ENCODE measurements around the gene PHC2.

Gene PHC2, protein sequence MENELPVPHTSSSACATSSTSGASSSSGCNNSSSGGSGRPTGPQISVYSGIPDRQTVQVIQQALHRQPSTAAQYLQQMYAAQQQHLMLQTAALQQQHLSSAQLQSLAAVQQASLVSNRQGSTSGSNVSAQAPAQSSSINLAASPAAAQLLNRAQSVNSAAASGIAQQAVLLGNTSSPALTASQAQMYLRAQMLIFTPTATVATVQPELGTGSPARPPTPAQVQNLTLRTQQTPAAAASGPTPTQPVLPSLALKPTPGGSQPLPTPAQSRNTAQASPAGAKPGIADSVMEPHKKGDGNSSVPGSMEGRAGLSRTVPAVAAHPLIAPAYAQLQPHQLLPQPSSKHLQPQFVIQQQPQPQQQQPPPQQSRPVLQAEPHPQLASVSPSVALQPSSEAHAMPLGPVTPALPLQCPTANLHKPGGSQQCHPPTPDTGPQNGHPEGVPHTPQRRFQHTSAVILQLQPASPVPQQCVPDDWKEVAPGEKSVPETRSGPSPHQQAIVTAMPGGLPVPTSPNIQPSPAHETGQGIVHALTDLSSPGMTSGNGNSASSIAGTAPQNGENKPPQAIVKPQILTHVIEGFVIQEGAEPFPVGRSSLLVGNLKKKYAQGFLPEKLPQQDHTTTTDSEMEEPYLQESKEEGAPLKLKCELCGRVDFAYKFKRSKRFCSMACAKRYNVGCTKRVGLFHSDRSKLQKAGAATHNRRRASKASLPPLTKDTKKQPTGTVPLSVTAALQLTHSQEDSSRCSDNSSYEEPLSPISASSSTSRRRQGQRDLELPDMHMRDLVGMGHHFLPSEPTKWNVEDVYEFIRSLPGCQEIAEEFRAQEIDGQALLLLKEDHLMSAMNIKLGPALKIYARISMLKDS

DNA sequence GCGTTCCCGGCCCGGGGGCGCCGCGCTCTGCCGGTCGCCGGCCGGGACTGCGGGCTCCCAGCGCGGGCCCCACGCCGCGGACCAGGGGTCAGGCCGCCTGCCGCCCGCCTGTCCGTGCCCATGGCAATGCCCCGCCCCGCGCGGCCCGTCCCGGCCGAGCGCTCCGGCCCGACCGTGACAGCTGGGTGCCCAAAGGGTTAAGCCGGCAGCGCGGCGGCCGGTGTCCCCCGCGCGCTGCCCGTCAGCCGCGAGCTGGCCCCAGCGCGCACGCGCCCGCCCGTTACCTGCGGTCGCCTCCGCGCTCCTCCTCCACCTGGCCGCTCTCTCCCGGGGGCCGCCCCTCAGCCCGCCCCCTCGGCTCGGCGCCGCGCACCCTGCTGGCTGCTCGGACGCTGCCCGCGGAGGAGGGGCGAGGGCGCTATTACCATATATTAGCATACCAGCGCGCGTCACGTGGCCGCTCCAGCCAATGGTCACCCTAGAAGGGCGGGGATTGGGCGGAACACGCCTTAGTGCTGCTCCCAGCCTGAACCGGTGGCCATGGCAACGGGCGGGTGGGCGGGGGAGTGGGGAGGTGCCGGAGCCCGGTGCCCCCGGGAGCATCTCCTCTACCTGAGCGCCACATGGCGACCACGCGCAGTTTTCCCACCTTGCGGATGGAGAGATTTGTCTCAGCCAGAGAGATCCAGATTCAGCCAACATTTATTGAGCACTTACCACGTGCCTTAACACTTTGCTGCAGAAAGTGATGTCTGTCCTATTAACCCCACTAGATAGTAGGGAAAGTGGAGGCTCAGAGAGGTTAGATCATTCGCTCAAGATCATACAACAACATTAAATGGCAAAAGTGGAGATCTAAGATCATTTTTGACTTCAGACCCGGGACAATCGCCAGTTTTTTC is at the start of gene PHC2:
Gene PHC2, minus strand, starts transcription at position 404 of the 902 bp plus-strand sequence. CDS start 55,556 bp downstream, outside the sequence.
- DNase-seq = peak; percentile 89

DNA sequence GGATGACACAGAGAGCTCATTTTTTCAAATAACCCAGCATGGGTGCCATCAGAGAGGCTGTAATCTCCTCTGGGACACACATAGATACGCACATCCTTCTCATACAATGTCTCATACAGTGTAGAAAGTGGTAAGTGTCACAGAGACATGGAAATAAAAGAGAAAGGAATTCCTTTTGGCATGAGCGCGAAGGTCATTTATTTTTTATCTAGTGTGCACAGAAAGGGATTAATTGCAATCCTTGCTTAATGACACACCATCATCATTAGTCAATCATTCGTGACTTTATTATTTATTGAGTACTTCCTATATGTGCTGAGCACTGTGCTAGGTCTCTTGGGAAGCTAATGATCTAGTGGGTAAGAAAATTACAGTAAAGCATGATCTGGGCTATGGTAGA is 46.6 kb upstream of the PHC2 start:
- no peak for DNase-seq

DNA sequence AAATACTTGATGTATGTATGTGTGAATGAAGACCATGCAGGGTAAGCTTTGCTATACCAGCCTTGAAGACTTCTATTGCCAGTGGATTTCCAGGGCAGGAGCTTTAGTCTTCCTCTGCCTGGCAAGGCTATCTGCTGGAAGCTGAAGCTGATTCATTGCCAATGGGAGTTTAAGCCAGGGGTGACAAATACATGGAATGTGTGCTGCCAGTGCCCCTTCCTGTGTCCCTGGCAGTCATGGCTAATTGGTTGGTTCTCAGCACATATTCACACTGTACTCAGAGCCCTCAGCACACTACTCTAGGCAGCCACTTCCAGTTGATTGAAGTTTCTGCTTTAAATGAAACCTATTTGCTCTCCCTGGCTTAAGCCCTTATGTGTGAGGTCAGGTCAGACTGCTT is 43.0 kb upstream of the PHC2 start:
- DNase-seq = no peak

DNA sequence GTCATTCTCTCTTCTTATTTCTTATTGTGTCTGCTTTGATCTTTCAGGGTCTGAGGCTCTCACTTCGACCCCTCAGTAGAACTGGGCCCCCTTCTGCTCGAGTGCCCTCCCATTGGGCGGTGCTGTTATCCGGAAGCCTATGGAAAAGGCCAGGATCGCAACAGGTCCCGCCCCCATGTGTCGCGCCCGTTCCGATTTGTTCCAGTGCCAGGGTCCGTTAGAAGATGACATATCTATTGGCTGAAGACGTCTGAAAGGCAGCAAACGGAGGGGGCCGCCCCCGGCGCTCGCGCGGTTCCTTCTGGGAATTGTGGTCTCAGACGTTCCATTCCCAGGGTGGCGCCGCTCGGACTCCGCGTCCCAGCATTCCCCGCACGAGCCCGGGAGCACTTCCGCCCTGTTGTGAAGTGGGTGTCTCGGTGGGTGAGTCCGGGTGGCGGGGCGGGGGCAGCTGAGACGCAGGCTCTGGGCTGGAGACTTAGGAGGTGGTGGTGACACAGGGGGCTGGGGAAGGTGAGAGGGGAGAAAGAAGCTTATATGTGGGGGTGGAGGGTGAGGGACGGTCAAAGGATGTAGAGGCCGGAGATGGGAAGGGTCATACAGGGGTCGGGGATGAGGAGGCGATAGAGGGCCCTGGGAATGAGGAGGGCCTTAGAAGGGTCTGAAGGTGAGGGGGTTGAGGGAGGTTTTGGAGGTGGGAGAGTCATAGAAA is 41.5 kb upstream of the PHC2 start, which contains the start of gene ZSCAN20:
Gene ZSCAN20, plus strand, starts transcription at position 377 of the 712 bp plus-strand sequence. CDS start 6,644 bp downstream, outside the sequence.
- peak; percentile 96 for DNase-seq

DNA sequence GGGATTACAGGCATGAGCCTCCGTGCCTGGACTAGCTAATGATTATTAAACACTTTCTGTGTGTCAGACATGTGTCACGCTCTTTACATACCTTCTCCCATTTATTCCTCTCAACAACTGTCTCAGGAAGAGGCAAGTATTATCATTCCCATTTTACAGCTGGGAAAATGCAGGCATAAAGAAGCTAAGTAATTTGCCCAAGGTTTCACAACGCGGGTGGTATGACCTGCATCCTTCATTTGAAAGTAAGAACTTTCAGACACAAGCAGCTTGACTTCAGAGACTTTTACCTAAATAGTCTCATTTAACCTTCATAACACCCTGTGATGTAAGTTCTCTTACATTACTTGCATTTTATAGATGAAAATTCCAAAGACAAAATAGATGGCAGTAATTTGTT is 40.5 kb upstream of the PHC2 start:
- no peak for DNase-seq

DNA sequence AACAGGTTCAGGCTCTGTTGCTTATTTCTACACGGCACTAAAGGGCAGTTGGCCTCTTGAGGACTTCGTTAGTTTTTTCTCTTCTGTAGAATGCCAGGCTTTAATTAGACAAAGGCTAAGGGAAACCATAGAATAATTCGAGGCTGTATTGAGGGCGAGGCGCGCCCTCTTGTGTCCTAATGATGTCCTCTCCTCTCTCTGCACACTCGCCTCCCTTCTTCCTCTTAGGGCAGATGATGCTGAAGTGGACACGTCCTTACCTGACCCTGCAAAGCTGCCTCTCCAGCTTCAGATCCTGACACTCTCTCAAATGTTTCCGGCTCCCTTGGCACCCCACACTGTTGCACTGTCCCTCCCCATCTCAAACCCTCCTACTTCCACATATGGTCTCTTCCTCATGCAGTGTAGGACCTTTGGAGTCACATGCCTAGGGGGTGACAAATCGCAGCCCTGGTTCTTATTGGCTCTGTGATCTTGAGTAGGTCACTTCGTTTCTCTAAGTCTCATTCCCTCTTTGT is 39.7 kb upstream of the PHC2 start:
- DNase-seq = peak; percentile 82

DNA sequence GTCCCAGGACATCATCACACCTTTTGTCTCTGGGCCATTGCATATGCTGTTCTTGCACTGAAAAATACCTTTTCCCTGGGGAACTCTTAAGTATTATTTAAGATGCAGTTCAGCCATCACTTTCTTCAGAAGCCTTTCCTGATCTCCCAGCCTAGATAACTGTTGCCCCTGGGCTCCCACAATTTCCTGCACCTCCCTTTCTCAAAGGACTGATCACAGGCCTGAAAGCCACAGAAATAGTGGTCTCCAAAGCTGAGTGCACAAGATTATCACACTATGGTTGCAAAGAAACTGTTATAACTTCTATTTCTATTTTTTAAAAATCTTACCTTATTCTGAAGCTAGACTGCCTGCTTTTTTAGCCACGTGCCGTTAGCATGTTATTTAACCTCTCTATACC is 38.8 kb upstream of the PHC2 start:
- DNase-seq = no peak

DNA sequence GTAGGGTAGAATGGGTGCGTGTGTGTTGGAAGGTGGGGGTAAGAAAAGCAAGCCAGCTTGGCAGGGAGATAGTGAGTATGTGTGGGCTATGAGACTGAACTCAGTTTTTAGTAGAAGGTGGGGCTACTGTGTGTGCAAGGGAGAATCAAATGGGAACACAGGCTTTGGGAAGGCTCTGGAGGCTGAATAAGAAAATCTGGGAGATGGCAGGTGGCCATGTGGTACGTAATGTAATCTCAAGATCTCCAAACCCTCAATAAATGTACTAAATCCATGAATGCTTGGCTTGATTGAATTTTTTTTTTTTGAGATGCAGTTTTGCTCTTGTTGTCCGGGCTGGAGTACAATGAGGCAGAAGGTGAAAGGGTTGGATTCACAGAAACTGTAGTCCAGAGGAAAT is 38.1 kb upstream of the PHC2 start:
- DNase-seq = no peak

DNA sequence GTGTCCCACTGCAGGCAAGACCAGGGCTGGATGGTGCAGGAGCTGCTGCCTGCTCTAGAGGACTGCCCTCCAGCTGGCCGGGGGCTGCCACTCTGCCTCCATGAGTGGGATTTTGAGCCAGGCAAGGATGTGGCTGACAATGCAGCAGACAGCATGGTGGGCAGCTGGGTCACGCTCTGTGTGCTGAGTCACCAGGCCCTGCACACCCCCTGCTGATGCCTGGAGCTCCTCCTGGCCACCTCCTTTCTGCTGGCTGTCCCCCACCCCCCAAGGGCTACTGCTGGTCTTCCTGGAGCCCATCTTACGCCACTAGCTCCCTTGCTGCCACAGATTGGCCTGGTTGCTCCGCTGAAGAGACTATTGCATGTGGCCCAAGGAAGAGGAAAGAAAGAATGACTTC is 37.6 kb upstream of the PHC2 start:
- DNase-seq = no peak

DNA sequence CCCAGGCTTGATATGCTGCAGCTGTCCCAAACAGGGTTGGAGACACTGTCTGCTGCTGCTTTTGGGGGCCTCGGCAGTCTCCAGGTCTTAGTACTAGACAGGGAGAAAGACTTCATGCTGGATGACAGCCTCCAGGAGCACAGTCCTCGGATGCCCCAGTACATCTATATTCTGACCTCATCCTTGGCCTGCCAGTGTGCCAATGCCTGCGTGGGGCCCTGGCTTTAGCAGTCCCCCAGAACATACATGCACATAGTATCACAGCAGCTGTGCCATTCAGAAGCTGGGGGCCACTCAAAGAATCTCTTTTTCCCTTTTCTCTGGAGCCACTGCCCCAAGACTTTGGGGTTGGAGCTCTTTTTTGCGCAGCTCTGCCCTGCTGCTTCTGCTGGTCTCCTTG is 37.1 kb upstream of the PHC2 start:
- DNase-seq = no peak

DNA sequence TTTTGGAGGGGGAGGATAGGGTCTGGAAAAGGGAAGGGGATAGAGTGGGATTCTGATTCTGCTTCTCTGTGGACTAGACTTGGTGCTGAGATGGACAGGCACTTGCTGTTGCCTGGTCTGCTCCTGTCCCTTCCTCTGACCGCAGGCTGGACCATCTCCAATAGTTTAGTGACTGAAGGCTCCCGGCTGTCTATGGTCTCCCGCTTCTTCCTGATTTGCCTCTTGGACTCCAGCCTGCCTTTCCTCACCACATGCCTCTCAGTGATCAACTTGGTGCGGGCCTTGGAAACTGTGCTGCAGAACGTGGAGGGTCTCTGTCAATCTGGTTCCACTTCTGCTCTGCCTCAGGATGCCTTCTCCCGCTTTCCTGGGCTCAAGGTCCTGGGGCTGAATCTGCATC is 35.3 kb upstream of the PHC2 start:
- no peak for DNase-seq

DNA sequence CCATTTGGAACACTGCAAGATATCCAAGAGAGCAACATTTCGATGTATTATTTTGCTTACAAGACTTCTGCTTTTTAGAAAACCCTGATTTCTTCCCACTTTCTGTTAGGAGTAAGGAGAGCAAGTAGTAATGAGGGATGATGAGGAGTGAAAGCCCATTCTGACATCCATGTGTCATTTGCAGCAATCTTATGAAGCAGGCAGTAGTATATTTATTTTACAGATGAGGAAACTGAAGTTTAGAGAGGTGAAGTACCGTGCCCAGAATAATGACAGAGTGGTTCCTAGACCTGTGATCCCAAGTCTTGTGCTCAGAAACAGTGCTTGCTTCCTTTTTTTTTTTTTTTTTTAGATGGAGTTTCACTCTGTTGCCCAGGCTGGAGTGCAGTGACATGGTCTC is 34.4 kb upstream of the PHC2 start:
- no peak for DNase-seq

DNA sequence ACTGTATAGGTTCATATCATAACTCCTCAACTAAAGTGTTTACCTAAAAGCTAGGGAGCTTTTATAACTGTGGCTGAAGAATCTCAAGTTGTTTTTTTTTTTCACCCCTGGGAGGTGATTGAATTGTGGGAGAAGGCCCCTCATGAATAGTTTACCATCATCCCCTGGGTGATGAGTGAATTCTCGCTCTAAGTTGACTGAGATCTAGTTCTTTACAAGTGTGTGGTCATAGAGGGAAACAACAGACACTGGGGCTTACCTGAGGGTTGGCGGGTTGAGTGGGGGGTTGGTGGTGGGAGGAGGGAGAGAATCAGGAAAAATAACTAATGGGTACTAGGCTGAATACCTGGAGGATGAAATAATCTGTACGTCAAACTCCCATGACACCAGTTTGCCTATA is 33.7 kb upstream of the PHC2 start:
- DNase-seq = no peak

DNA sequence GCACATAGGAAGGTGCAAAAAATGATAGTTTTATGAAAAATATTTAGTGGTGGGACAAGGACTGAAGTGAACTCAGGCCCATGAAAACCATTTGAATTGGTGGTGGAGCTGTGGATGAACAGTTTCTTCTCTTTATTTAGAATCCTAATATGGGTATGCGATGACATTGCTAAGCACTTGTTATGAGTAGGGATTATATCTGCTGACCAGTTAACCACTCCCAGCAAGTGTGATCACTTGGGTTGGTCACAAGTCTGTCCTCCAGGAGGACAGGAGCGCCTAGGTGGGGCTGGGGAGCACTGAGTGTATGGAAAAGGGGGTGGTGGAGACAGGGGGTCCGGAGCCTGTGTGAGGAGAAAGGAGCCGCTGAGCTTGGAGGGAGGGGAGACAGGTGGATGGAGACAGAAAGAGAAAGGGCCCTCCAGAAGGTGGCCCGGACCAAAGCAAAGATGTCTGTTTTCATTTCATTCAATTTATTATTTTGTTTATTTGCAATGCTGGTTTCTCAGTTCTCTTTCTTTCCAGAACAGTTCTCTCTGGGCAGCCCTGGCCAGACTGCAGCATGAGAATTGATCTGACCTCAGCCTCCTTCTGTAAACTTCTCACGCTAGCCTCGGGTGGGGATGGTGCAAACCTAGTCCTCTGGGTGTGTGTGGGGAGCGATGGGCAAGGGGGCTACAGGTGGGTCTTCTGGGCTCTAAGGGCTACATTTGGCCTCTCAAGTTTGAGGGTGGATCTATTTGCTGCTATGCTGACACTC is 31.7 kb upstream of the PHC2 start:
- no peak for DNase-seq

DNA sequence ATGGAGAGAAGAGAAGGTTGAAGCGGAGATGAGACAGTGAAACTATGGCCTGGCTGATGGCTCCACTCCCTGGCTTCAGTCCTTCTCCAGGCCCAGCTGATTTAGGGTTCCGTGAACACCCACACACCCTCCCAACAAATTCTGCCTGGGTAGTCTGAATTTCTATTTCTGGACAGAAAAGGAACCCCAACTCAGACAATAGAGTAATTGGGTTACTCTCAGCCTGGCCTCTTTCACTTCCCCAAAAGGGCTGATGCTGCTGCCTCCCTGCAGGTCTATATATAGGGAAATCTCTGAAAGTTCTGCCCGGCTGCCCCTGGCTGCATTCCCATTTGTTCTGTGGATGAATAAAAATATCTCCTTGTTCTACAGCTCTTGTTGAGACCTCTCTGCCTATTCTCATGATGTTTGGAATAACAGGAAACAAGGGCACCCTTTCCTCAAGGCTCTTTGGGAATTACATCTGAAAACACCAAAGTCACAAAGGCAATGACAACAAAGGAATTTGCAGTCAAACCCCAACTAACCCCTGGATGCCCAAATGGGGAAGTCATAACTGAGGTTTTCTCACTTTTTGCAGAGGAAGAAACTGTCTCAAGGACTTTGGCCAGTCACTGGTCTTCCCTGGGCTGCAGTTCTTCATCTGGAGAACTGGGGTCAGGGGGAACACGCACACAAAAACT is 30.2 kb upstream of the PHC2 start:
- DNase-seq = no peak

DNA sequence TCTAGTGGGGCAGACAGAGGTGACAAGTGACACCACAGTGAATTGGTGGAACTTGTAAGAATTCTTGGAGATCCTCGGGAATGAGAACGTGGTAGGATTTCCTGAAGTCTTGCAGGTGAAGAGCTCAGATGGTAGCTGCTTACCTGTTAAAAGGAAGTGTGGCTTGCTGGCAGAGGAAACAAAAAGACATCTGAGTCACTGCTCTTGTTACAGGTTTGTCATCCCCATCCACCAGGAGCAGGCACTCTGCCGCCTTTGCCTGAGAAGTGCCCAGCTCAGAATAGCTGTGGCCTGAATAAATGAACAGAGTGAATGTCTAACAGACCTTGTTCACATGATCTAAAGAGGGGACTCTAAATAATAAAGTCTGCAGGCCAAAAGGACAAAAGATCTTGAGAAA is 29.2 kb upstream of the PHC2 start:
- DNase-seq = no peak

DNA sequence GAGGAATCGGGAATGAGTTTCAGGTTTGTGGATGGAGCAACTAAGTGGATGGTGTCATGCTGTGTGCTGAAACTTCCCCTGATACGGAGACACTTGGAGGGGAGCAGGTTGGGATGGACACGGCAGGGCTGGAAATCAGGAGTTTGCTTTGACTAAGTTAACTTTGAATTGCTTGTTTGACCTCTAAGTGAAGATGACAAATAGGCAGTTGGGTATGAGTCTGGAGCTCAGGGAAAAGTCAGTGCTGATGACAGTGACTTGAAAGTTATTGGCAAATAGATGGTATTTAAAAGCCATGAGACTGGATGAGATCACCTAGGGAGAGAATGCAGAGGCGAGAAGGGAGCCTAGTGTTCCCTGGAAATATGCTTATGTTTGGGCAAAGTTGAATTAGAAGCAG is 28.8 kb upstream of the PHC2 start:
- no peak for DNase-seq

DNA sequence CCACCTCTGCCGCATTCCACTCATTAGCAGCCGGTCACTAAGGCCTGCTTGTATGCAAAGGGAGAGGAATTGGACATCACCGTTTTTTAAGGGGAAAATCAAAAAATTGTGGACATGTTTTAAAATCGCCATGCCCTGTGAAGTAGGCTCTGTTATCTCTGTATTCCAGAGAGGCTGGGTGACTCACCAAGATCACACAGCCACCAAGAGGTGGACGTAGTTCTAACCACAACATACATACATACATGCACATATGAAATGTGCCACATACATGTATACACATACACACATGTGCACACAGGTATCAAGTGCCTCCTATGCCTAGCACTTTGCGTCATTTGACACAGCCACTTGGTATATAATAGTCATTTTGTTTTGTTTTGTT is 25.6 kb upstream of the PHC2 start:
- DNase-seq = no peak

DNA sequence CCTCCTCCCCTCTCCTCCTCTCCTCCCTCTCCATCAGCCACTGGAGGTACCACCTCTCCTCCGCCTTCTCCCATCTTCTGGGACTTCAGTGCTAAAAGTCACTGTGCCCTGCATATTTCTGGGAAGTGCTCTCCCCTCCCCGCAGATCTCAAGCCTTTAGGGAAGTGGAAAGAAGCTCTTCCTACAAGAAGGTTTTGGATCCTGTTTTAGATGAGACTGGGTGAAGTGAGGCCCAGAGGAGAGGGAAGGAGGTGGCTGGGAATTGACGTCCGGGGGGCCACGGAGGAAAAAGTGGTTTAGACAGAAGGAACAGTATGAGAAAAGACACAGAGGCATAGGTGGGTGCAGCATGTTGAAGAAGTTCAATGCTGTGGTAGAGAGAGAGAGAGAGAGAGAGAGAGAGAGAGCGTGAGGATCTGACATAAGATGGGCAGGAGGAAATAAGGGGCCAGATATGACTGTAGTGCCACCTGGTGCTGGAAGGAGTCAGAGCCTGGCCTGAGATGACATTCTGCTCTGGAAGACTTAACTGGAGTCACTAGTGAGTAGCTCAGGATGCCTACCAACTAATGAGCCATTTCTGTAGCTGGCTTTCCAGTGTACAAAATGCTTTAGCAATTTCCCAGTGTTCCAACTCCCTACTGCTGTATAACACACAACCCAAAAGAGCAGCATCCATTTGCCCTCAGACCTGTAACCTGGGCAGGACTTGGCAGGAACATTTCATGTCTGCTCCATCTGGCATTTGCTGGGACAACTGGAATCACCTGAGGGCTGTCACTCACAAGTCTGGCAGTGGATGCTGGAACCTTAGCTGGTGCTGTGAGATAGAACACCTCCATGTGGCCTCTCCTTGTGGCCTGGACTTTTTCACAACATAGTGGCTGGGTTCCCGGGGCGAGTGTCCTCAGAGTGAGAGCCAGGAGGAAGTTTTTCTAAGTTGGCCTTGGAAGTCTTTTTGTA is 24.9 kb upstream of the PHC2 start:
- DNase-seq = peak; percentile 7

Measured in SHP77 treated with DMSO at 0.1 percent for 48 hours (cell line).